ENCODE data around the gene EEF2KMT. TPM values are rescaled to one million over a fixed set of nuclear protein-coding genes. Genes with fewer than 3 reads are reported as not detected.

Gene EEF2KMT
- total and polyA plus RNA-seq, 2 of the 13 experiments (the other 11 are each of a cell fraction or from before 2014, with no cell fraction given): 10.7 to 26.9 TPM

GRCh38 chr16:5071681-5072333, 25.8 kb downstream of the EEF2KMT start, which contains the start of gene ALG1 (continued):
- TF ChIP-seq FOXK2 (IDR thresholded peaks at IDR 0.05): no peak
- peak; percentile 93 for TF ChIP-seq PITX1 (CRISPR knock-in tag; IDR thresholded peaks at IDR 0.05)
- TF ChIP-seq, protein P1, sequence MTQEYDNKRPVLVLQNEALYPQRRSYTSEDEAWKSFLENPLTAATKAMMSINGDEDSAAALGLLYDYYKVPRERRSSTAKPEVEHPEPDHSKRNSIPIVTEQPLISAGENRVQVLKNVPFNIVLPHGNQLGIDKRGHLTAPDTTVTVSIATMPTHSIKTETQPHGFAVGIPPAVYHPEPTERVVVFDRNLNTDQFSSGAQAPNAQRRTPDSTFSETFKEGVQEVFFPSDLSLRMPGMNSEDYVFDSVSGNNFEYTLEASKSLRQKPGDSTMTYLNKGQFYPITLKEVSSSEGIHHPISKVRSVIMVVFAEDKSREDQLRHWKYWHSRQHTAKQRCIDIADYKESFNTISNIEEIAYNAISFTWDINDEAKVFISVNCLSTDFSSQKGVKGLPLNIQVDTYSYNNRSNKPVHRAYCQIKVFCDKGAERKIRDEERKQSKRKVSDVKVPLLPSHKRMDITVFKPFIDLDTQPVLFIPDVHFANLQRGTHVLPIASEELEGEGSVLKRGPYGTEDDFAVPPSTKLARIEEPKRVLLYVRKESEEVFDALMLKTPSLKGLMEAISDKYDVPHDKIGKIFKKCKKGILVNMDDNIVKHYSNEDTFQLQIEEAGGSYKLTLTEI (CRISPR knock-in tag; conservative IDR thresholded peaks at IDR 0.05): no peak
- TF ChIP-seq ZNF564 (CRISPR knock-in tag; IDR thresholded peaks at IDR 0.05): peak; percentile 94
- TF ChIP-seq SSRP1 (CRISPR knock-in tag; IDR thresholded peaks at IDR 0.05): no peak
- peak; percentile 99 for TF ChIP-seq ZNF784 (CRISPR knock-in tag; IDR thresholded peaks at IDR 0.05; ENCODE audit: borderline replicate concordance)
- peak; percentile 99 for TF ChIP-seq DMAP1 (CRISPR knock-in tag; IDR thresholded peaks at IDR 0.05)
- no peak for TF ChIP-seq ZNF674 (CRISPR knock-in tag; IDR thresholded peaks at IDR 0.05; ENCODE audit: low read depth)
- TF ChIP-seq HNF4A (CRISPR knock-in tag; IDR thresholded peaks at IDR 0.05): peak; percentile 22; the same call in 1 of the 2 replicates
- TF ChIP-seq ZSCAN21 (CRISPR knock-in tag; IDR thresholded peaks at IDR 0.05; ENCODE audit: borderline replicate concordance): peak; percentile 94; the same call in 1 of the 2 replicates
- no peak for TF ChIP-seq DNMT1 (CRISPR knock-in tag; IDR thresholded peaks at IDR 0.05)
- TF ChIP-seq, protein P2, sequence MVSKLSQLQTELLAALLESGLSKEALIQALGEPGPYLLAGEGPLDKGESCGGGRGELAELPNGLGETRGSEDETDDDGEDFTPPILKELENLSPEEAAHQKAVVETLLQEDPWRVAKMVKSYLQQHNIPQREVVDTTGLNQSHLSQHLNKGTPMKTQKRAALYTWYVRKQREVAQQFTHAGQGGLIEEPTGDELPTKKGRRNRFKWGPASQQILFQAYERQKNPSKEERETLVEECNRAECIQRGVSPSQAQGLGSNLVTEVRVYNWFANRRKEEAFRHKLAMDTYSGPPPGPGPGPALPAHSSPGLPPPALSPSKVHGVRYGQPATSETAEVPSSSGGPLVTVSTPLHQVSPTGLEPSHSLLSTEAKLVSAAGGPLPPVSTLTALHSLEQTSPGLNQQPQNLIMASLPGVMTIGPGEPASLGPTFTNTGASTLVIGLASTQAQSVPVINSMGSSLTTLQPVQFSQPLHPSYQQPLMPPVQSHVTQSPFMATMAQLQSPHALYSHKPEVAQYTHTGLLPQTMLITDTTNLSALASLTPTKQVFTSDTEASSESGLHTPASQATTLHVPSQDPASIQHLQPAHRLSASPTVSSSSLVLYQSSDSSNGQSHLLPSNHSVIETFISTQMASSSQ (IDR thresholded peaks at IDR 0.05; ENCODE audit: low read depth): no peak
- TF ChIP-seq, protein P2 (CRISPR knock-in tag; IDR thresholded peaks at IDR 0.05; ENCODE audit: borderline replicate concordance): peak; percentile 70; the same call in 1 of the 2 replicates
- TF ChIP-seq TGIF2 (CRISPR knock-in tag; IDR thresholded peaks at IDR 0.05): peak; percentile 95
- peak; percentile 91 for TF ChIP-seq SIN3B (IDR thresholded peaks at IDR 0.05; ENCODE audit: low read length)
- peak; percentile 63; the same call in 1 of the 2 replicates for TF ChIP-seq RARA (CRISPR knock-in tag; IDR thresholded peaks at IDR 0.05)
- TF ChIP-seq NR1H2 (CRISPR knock-in tag; IDR thresholded peaks at IDR 0.05; ENCODE audit: borderline replicate concordance, low read depth): no peak
- peak; percentile 97 for TF ChIP-seq ZNF644 (CRISPR knock-in tag; IDR thresholded peaks at IDR 0.05; ENCODE audit: low read depth)
- TF ChIP-seq, protein P3, sequence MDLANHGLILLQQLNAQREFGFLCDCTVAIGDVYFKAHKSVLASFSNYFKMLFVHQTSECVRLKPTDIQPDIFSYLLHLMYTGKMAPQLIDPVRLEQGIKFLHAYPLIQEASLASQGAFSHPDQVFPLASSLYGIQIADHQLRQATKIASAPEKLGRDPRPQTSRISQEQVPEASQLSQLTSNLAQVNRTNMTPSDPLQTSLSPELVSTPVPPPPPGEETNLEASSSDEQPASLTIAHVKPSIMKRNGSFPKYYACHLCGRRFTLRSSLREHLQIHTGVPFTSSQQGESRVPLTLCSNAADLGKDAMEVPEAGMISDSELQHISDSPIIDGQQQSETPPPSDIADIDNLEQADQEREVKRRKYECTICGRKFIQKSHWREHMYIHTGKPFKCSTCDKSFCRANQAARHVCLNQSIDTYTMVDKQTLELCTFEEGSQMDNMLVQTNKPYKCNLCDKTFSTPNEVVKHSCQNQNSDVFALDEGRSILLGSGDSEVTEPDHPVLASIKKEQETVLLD (CRISPR knock-in tag; IDR thresholded peaks at IDR 0.05; ENCODE audit: low read depth): peak; percentile 65; the same call in 1 of the 2 replicates
- no peak for TF ChIP-seq PAF1 (CRISPR knock-in tag; IDR thresholded peaks at IDR 0.05)
- TF ChIP-seq TEAD3 (CRISPR knock-in tag; optimal IDR thresholded peaks at IDR 0.05; ENCODE audit: borderline replicate concordance): peak; percentile 84
- TF ChIP-seq RFX3 (CRISPR knock-in tag; IDR thresholded peaks at IDR 0.05): 0 out of 2 replicates have a peak, but pooled peaks have one; percentile 11
- peak; percentile 65 for TF ChIP-seq ESRRA (CRISPR knock-in tag; IDR thresholded peaks at IDR 0.05; ENCODE audit: low read depth)
- peak; percentile 99 for TF ChIP-seq RAD51 (IDR thresholded peaks at IDR 0.05; ENCODE audit: borderline replicate concordance)
- TF ChIP-seq NFKBIZ (CRISPR knock-in tag; IDR thresholded peaks at IDR 0.05): peak; percentile 91; the same call in 1 of the 2 replicates
